SJSA1 (cell line): Measurements from ENCODE around the gene PLAC9. TPM values are rescaled to one million over a fixed set of nuclear protein-coding genes. Genes with fewer than 3 reads are reported as not detected.

Source experiments
- DNase-seq, 2 experiments: peaks; one replicate each; pipeline ENCODE4 v3.0.0-alpha.2; 2015 to 2020; ENCODE audit warnings: low spot score in 2 of 2, low read depth in 1 of 2
- H3K27ac ChIP-seq: fragments of 250-450 bp; sonication (Bioruptor Pico); 2 replicates; pipeline ENCODE4 v1.5.1; 2020; ENCODE audit warnings: mild to moderate bottlenecking, moderate library complexity
- H3K27me3 ChIP-seq: fragments of 250-450 bp; sonication (Bioruptor Pico); replicated peaks from 2 replicates; pipeline ENCODE4 v1.5.1; 2020; ENCODE audit warnings: mild to moderate bottlenecking, moderate library complexity
- H3K36me3 ChIP-seq: fragments of 250-450 bp; sonication (Bioruptor Pico); 2 replicates; pipeline ENCODE4 v1.5.1; 2020; ENCODE audit warnings: mild to moderate bottlenecking
- H3K4me1 ChIP-seq: fragments of 250-450 bp; sonication (Bioruptor Pico); replicated peaks from 2 replicates; pipeline ENCODE4 v1.6.1; 2021; ENCODE audit warnings: mild to moderate bottlenecking
- H3K4me3 ChIP-seq: fragments of 250-450 bp; sonication (Bioruptor Pico); 2 replicates; pipeline ENCODE4 v1.5.1; 2020; ENCODE audit warnings: mild to moderate bottlenecking
- H3K9me3 ChIP-seq: fragments of 250-450 bp; sonication (Bioruptor Pico); replicated peaks from 2 replicates; pipeline ENCODE4 v1.5.1; 2020; ENCODE audit warnings: mild to moderate bottlenecking
- total RNA-seq: library from RNA; depleted of rRNA; stranded (reverse); fragments of >200 nt; shearing (Covaris generic); gene quantifications from 2 replicates; pipeline ENCODE4 v1.2.3, GENCODE V29; 2014; rRNA removed

Gene PLAC9
- total RNA-seq, 1 experiment from 2014 or later = not detected

- H3K4me1 ChIP-seq = no peaks in the 10 kb centered on the region
- peaks cover 8% of the 10 kb centered on the region for H3K36me3 ChIP-seq
- H3K27me3 ChIP-seq = no peaks in the 10 kb centered on the region
- no peak overlapping the region for H3K4me3 ChIP-seq
- DNase-seq = no peak
- no peak overlapping the region for H3K27ac ChIP-seq
- no peaks in the 10 kb centered on the region for H3K9me3 ChIP-seq
These were observed 54.5 kb downstream of the PLAC9 start for GRCh38 chr10:80187060-80187459.

GRCh38 chr10:80187465-80188409 lies 55.2 kb downstream of the PLAC9 start:
- Histone ChIP-seq H3K9me3 (no peaks in the 10 kb centered on the region), H3K4me1 (no peaks in the 10 kb centered on the region), H3K27me3 (no peaks in the 10 kb centered on the region), H3K27ac (no peak overlapping the region), H3K36me3 (peaks cover 8% of the 10 kb centered on the region), H3K4me3 (no peak overlapping the region)
- no peak for DNase-seq

GRCh38 chr10:80188713-80189112 lies 56.2 kb downstream of the PLAC9 start:
- no peak overlapping the region for H3K4me3 ChIP-seq
- H3K4me1 ChIP-seq = no peaks in the 10 kb centered on the region
- peaks cover 2% of the 10 kb centered on the region for H3K36me3 ChIP-seq
- H3K27me3 ChIP-seq = no peaks in the 10 kb centered on the region
- no peak for DNase-seq
- no peak overlapping the region for H3K27ac ChIP-seq
- H3K9me3 ChIP-seq = no peaks in the 10 kb centered on the region

- Histone ChIP-seq H3K36me3 (peaks cover 2% of the 10 kb centered on the region; the same call in 1 of the 2 replicates), H3K4me1 (peaks cover 6% of the 10 kb centered on the region), H3K9me3 (no peaks in the 10 kb centered on the region), H3K27me3 (no peaks in the 10 kb centered on the region), H3K4me3 (no peak overlapping the region), H3K27ac (no peak overlapping the region)
- no peak for DNase-seq
These were observed 59.2 kb downstream of the PLAC9 start for GRCh38 chr10:80191589-80192270.

- H3K27me3 ChIP-seq = no peaks in the 10 kb centered on the region
- H3K27ac ChIP-seq = no peak overlapping the region
- no peaks in the 10 kb centered on the region; the same call in 1 of the 2 replicates for H3K36me3 ChIP-seq
- no peak overlapping the region for H3K4me3 ChIP-seq
- H3K4me1 ChIP-seq = peaks cover 6% of the 10 kb centered on the region
- no peak for DNase-seq
- H3K9me3 ChIP-seq = no peaks in the 10 kb centered on the region
These were observed 60.0 kb downstream of the PLAC9 start for GRCh38 chr10:80192553-80192952.

GRCh38 chr10:80194373-80195045 lies 62.0 kb downstream of the PLAC9 start:
- Histone ChIP-seq H3K4me1 (peaks cover 6% of the 10 kb centered on the region), H3K27me3 (no peaks in the 10 kb centered on the region), H3K4me3 (no peak overlapping the region), H3K27ac (no peak overlapping the region), H3K36me3 (no peaks in the 10 kb centered on the region; the same call in 1 of the 2 replicates), H3K9me3 (no peaks in the 10 kb centered on the region)
- no peak for DNase-seq

Other genes with a start within 250 kb of the PLAC9 start
- 0.29 TPM in 1 of 2 replicates, not detected in the other for gene SFTPD, start 183.6 kb upstream of the PLAC9 start, total RNA-seq
- 0.25 and 9.0 TPM in 2 replicates for gene TMEM254, start 54.1 kb upstream of the PLAC9 start, total RNA-seq
- 76.9 and 114 TPM in 2 replicates for gene ANXA11, start 72.8 kb downstream of the PLAC9 start, total RNA-seq
- not detected in 2 replicates for gene MAT1A, start 156.9 kb downstream of the PLAC9 start, total RNA-seq
- not detected in 2 replicates for gene DYDC1, start 224.0 kb downstream of the PLAC9 start, total RNA-seq
- gene DYDC2, start 224.1 kb downstream of the PLAC9 start, total RNA-seq = not detected in 2 replicates